ENCODE results near the gene GCC2.

DNA sequence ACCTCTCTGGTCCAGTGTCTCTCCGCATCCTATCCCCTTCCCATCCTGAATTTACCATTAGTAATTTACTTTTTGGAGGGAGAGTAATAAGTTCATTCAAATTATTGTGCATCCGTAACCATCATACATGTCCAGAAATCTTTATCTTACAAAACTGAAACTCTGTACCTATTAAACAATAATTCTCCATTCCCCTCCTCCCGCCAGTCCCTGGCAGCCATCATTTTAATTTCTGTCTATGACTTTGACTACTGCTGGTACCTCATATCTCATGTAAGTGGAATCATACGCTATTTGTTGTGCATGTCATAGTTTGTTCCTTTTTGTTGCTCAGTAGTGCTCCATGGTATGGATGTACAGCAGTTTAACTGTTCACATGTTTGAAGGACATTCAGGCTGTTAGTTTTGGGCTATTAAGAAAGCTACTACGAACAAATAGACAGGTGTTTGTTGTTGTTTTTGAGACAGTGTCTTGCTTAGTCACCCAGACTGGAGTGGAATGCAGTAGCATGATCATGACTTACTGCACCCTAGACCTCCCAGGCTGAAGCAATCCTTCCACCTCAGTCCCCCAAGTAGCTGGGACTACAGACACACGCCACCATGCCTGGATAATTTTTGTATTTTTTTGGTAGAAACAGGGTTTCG lies 87.3 kb downstream of the GCC2 start:
- TF ChIP-seq CTCF (IDR thresholded peaks at IDR 0.05; ENCODE audit: low read depth, low read length) (no peak), EZH2phosphoT487 (IDR thresholded peaks at IDR 0.05; ENCODE audit: low read depth) (no peak)

Measured in OCI-LY3 (cell line).